ENCODE measurements around the gene EYS. TPM values are rescaled to one million over a fixed set of nuclear protein-coding genes. Genes with fewer than 3 reads are reported as not detected.

The EYS gene
- total RNA-seq, 6 experiments from 2014 or later = 0.54 to 2.3 (median 0.74) TPM; not detected in 1

DNA sequence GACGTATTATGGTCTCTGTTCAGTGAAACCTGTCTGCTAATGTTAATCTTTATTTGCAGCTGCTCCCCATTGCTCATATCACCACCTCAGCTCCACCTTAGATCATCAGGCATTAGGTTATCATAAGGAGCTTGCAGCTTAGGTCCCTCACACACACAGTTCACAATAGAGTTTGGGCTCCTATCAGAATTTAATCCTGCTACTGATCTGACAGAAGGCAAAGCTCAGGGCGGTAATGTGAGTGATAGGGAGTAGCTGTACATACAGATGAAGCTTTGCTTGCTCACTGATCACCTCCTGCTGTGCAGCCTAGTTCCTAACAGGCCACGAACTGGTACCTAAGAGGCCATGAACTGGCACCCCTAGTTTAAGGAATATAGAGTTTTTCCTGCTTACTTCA is 989.7 kb downstream of the EYS start:
- WGBS (ENCODE audit: insufficient coverage, low coverage, low lambda C conversion rate, missing lambda C conversion rate) = 60% methylated on average over 3 of the region's 3 CpGs
- no peak for ATAC-seq
- H3K27ac ChIP-seq = no peak overlapping the region
- H3K9me3 ChIP-seq = no peaks in the 10 kb centered on the region
- H3K4me3 ChIP-seq = no peak overlapping the region
- no peak for TF ChIP-seq POLR2A (IDR thresholded peaks at IDR 0.05)
- TF ChIP-seq, protein P1, sequence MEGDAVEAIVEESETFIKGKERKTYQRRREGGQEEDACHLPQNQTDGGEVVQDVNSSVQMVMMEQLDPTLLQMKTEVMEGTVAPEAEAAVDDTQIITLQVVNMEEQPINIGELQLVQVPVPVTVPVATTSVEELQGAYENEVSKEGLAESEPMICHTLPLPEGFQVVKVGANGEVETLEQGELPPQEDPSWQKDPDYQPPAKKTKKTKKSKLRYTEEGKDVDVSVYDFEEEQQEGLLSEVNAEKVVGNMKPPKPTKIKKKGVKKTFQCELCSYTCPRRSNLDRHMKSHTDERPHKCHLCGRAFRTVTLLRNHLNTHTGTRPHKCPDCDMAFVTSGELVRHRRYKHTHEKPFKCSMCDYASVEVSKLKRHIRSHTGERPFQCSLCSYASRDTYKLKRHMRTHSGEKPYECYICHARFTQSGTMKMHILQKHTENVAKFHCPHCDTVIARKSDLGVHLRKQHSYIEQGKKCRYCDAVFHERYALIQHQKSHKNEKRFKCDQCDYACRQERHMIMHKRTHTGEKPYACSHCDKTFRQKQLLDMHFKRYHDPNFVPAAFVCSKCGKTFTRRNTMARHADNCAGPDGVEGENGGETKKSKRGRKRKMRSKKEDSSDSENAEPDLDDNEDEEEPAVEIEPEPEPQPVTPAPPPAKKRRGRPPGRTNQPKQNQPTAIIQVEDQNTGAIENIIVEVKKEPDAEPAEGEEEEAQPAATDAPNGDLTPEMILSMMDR (IDR thresholded peaks at IDR 0.05) = no peak
- H3K36me3 ChIP-seq = no peaks in the 10 kb centered on the region
- intact Hi-C loops (cut with DNase I) = no loop called here
- H3K27me3 ChIP-seq = no peaks in the 10 kb centered on the region
- no peak for DNase-seq
- no peaks in the 10 kb centered on the region for H3K4me1 ChIP-seq

DNA sequence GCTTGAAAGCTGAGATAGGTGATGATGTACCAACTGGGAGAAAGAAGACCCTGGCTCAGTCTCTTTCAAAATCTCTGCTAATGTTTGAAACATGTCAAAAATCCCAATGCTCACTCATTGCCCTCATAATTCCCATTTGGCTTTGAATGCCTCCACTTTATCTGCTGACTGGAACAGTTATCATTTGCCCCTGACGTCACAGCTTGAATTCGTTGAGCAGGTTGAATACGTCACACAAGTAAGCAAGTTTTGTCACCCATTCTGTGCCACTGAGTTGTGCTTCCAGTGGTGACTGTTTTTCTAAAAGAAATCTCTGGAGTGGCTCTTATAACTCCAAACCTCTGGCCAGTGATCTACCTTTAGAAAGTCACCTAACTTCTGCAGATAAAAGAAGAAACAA is 991.4 kb downstream of the EYS start:
- H3K27me3 ChIP-seq = no peaks in the 10 kb centered on the region
- no peak overlapping the region for H3K4me3 ChIP-seq
- ATAC-seq (no peak), DNase-seq (no peak)
- H3K36me3 ChIP-seq = no peaks in the 10 kb centered on the region
- no peak overlapping the region for H3K27ac ChIP-seq
- H3K9me3 ChIP-seq = no peaks in the 10 kb centered on the region
- no peaks in the 10 kb centered on the region for H3K4me1 ChIP-seq
- TF ChIP-seq POLR2A (IDR thresholded peaks at IDR 0.05) = no peak
- TF ChIP-seq, protein P1 (IDR thresholded peaks at IDR 0.05) = no peak
- intact Hi-C loops (cut with DNase I) = no loop called here
- WGBS (ENCODE audit: insufficient coverage, low coverage, low lambda C conversion rate, missing lambda C conversion rate) = 31% methylated on average over 3 of the region's 3 CpGs

- WGBS (ENCODE audit: insufficient coverage, low coverage, low lambda C conversion rate, missing lambda C conversion rate) = 25% methylated on average over 2 of the region's 2 CpGs
- no peak for ATAC-seq
- DNase-seq = no peak
- TF ChIP-seq POLR2A (IDR thresholded peaks at IDR 0.05) = no peak
- Histone ChIP-seq H3K36me3 (no peaks in the 10 kb centered on the region), H3K27me3 (no peaks in the 10 kb centered on the region), H3K4me3 (no peak overlapping the region), H3K9me3 (no peaks in the 10 kb centered on the region), H3K4me1 (no peaks in the 10 kb centered on the region), H3K27ac (no peak overlapping the region)
- intact Hi-C loops (cut with DNase I) = no loop called here
Observed at GRCh38 chr6:64714073-64714472, 993.0 kb downstream of the EYS start.

DNA sequence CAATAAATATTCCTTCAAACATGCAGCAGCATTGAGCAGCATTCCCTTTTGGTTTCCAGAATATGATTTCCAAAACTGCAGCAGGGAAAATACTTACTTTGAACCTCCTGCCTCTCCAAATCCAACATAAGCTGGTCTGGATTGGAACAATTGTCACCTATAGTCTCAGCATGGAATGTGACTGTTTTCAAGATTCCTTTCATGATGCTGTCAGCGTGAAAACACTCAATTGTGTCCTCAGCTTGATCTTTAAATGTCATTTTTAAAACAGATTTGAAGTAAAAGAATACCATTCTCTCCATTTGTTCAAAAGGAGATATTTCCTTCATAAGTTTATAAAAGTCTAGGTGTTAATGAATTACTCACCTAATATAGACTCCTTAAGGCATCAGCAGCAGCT is 993.9 kb downstream of the EYS start:
- no peak for DNase-seq
- Histone ChIP-seq H3K27me3 (no peaks in the 10 kb centered on the region), H3K4me1 (no peaks in the 10 kb centered on the region), H3K9me3 (no peaks in the 10 kb centered on the region), H3K36me3 (no peaks in the 10 kb centered on the region), H3K4me3 (no peak overlapping the region), H3K27ac (no peak overlapping the region)
- no peak for ATAC-seq
- 38% methylated on average over 1 of the region's 1 CpG for WGBS (ENCODE audit: insufficient coverage, low coverage, low lambda C conversion rate, missing lambda C conversion rate)
- intact Hi-C loops (cut with DNase I) = no loop called here
- TF ChIP-seq, protein P1 (IDR thresholded peaks at IDR 0.05) = no peak
- no peak for TF ChIP-seq POLR2A (IDR thresholded peaks at IDR 0.05)

- 36% methylated on average over 2 of the region's 2 CpGs for WGBS (ENCODE audit: insufficient coverage, low coverage, low lambda C conversion rate, missing lambda C conversion rate)
- ATAC-seq = no peak
- Histone ChIP-seq H3K4me1 (no peaks in the 10 kb centered on the region), H3K9me3 (no peaks in the 10 kb centered on the region), H3K36me3 (no peaks in the 10 kb centered on the region), H3K4me3 (no peak overlapping the region), H3K27me3 (no peaks in the 10 kb centered on the region), H3K27ac (no peak overlapping the region)
- no peak for DNase-seq
- no peak for TF ChIP-seq POLR2A (IDR thresholded peaks at IDR 0.05)
- TF ChIP-seq, protein P1 (IDR thresholded peaks at IDR 0.05) = no peak
- intact Hi-C loops (cut with DNase I) = no loop called here
Observed at GRCh38 chr6:64712606-64713005, 994.4 kb downstream of the EYS start.
